Muscle of back (tissue), 11 donors: Measurements from ENCODE around the gene INPP5B. TPM values are rescaled to one million over a fixed set of nuclear protein-coding genes. Genes with fewer than 3 reads are reported as not detected.

ENCODE experiments used
- DNase-seq, 3 donors: peaks; one replicate each; pipeline versions ENCODE4 v3.0.0 to v3.0.0-alpha.2; 2013
- polyA plus RNA-seq, 10 donors: library from polyadenylated mRNA; unstranded; fragments of 120-200 nt; gene quantifications; one replicate each; pipeline ENCODE4 v1.2.1, GENCODE V29; 2013; ENCODE audit not compliant: insufficient read length in 10 of 10

The INPP5B gene
- polyA plus RNA-seq, 10 donors: 7.1 to 13.6 (median 10.8) TPM

DNA sequence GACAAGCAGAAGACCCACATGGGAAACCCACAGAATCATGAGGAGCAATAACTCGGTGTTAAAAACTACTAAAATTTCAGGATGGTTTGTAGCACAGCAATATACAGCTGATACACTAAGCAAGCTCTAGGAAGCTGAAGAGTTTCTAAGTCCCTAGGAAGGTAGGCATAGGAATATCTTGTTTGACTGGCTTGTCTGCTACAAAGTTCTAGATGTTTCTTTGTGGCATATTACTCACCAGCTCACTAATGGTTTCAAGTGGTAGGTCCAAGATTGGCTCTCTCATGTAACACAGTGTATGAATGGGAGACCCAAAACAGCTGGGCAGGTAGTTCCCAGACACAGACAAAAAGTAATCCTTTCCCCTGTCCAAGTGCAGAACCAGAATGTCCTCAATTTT is 74.2 kb downstream of the INPP5B start:
- no peak for DNase-seq

DNA sequence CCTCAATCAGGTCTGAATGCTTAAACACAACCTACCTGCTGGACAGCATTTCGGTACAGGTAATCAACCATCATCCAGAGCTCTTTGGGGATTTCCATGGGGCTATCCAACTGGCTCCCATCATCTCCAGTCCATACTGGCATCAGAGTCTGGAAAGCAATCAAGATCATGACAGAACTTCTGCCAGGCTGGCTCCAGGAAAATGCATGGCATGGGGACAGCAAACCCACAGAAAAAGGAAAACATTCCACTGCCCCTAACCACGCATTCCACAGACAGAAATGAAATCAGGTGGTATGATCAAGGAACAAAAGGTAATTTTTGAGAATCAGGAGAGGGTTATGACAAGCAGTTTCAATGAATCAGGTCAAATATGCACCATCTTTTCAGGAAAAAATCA is 78.4 kb downstream of the INPP5B start:
- no peak for DNase-seq

DNA sequence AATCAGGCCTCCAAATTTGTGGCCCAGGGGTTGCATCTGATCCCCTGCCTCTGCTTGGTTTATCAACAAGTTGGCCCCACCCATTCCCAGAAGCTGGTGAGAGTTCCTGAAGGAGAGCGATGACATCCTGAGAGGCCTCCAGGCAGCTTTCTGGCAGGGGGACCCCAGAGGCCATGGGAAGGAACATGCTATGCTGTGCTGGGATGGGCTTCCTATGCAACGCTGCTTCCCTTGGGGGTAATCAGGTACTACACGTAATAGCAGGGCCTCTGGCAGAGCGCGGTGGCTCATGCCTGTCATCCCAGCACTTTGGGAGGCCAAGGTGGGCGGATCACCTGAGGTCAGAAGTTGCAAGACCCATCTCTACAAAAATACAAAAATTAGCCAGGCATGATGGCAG is 79.1 kb downstream of the INPP5B start:
- DNase-seq: no peak

DNA sequence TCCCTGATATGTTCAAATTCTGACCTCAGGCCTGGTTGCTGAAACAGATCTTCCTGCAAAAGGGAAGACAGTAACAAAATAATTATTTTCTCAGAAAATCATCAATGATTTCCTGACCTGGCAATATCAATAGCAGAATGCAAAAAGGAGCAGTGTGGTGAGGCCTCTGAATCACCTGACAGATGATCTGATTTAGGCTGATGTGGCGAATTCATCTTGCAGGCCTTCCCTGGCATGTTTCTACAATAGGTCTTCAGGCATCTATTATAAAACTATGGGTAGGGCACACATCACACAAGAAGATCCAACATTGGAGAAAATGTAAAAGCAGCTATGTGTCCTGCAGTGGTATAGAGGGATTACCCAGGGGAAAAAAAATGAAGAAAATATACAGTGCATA is 80.4 kb downstream of the INPP5B start:
- DNase-seq: no peak

DNA sequence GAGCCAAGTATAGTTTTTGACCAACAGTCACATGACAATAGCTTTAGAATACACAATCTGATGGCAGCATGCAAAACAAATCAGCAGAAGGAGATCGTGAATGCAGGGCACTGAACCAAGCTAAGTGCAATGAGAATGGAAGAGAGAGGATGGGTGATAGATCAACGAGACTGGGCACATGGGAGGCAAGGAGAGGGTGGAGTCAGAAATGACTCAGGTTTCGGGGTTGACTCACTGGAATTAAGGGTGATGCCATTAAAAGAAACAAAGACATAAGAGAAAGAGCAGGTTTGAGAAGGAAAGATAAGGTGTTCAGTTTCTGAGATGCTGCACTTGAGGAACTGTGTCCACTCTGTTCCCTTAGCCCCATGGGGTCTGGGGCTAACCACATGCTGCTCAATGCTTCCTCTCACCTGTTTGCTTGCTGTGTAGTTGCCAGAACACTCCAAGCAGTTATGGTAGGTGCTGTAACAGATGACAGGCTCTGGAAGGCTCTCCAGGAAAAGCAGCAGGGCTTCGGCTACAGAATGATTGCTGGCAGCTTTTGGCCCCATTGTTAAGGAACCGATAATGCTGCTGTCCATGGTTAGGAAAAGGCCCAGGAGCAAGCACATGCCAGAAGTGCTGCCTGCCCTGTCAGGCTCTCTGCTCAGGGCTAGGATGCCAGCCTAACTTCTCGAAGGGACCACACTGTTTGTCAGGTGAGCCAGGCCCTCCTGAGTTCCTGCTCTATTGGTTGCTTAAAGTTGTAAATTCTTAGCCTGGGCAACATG is 81.3 kb downstream of the INPP5B start:
- no peak for DNase-seq

DNA sequence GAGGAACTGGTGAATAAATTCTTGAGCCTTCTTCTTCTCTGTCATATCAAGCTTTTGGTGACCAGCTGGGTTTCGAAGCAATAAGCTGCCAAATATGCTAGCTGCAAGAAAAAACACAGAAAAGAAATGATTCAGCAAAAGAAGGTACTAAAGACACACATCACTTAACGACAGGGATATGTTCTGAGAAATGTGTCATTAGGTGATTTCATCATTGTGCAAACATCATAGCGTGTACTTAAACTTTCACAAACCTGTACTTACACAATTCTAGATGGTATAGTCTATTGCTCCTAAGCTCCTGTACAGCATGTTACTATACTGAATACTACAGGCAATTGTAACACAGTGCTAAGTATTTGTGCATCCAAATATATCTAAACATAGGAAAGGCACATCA is 84.5 kb downstream of the INPP5B start:
- DNase-seq: no peak

DNA sequence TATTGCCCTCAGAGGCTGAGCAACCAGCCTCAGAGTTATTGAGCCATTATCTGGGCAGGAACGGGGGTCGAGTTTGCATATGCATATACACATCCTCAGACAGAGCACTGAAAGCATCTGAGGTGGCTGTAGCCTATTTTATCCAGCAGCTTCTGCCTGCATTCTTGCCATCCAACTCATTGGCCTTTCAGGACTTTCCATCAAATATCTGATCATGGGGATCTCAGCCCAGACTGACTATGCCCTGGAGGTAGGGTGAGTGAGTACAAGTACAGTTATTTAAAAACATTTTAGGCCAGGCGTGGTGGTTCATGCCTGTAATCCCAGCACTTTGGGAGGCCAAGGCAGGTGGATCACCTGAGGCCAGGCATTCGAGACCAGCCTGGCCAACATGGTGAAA is 85.7 kb downstream of the INPP5B start:
- no peak for DNase-seq

DNA sequence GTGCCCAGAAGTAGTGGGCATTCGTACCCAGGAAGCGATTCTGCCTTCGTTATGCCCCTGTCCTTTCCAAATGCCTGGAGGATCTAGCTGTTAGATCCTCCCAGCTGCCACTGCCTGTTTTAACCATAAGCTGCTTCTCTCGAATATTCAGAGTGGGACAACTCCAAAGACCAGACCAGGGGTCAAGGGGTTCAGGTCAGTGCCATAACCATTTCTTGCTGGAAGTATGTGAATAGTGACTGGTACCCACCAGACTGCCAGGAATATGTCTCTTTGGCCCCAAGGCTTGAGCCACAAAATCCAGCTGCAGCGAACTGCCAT is 86.5 kb downstream of the INPP5B start:
- no peak for DNase-seq

DNA sequence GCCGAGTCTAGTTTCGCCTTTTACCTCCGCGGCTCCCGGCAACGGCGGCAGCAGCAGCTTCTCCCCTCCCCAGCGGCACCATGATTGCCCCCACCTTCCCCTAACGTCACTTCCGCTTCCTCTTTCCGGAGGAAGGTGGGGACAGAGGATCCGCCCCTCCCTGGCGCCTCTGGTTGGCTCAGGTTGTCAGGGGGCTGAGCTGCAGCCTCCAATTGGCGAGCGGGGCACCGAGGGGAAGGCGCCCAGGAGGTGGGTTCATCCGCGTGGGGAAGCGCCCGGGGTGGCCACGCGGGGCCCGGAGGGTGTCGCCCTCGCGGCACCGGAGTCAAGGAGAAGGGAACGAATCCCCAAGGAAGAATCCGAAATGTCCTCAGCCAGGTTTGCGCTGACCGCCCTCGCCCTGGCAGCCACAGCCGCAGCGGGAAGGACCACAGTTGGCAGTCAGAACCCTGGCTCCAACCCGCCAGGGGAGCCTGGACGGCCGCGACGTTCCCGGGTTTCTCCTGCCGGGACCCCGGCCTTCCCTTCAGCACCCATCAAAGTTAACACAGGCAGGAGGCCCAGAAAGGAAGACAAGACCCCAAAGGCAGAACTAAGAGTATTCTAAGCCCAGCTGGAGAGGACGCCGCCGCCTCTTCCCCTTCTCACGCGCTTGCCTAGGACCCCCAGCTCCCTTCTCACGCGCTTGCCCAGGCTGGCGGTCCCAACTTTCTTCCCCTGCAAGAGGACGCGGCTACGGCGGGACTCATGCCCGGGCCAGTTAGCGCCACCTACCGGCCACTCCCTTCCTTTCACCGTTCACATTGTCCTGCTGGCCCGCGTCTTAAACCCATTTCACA is 87.1 kb downstream of the INPP5B start, which contains the start of gene MTF1:
Gene MTF1 (minus strand): TSS at position 86 of the 839 bp plus-strand sequence. CDS start 1,934 bp downstream, outside the sequence.
- DNase-seq: peak; percentile 98 to 99 (median 99)

DNA sequence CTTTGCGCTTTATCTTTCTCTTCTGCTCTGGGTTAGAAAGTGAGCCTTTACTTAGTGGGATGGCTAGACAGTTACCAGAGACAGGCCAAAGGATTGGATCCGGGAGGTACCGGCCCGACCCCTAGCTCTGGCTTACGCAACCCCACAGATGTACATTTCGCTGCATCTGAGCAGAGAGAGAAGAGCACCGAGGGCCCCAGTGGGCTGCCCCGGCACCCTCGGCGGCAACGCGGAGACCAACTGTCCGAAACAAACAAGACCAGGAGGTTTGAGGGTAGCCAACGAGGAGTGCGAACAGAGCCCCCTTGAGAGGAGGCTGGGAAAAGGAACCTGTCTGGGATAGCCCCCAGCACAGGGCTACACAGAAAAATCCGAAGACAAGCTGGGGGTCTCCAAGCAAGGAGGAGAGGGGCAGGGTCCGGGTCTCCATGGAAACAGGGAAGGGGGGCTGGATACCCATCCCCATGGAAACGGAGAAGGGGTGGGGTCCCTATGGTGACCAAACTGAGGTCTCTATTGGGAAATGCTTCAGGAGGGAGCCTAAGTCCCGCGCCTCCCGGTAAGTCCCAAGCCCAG is 87.8 kb downstream of the INPP5B start:
- DNase-seq: no peak

DNA sequence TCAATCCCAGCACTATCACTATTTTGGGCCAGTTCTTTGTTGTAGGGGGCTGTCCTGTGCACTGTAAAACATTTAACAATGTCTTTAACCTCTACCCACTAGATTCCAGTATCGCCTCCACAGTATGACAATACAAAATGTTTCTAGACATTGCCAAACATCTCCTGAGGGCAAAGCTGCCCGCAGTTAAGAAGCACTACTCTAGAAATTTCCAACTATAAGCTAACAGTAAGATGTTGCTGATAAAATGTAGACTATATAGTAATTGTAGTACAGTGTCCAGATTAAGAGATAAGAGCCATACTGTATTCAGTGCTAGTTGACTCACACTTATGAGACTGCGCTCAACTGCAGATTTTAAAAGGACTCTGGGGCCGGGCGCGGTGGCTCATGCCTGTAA is 92.4 kb downstream of the INPP5B start:
- DNase-seq: no peak

DNA sequence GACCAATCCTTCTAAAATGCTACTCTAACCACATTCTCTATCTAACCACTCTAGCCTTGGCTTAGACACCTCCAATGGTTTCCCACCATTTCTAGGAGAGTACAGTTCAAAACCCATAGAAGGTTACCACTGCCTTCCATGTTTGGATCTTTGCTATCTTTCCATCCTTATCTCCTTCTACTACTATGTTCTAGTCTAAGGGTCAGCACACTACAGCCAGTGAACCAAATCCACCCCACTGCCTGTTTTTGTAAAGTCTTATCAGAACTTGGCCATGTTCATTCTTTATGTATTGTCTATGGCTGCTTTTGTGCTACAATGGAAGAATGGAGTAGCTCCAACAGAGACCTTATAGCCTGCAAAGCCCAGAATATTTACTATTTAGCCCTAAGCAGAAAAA is 93.7 kb downstream of the INPP5B start:
- no peak for DNase-seq

DNA sequence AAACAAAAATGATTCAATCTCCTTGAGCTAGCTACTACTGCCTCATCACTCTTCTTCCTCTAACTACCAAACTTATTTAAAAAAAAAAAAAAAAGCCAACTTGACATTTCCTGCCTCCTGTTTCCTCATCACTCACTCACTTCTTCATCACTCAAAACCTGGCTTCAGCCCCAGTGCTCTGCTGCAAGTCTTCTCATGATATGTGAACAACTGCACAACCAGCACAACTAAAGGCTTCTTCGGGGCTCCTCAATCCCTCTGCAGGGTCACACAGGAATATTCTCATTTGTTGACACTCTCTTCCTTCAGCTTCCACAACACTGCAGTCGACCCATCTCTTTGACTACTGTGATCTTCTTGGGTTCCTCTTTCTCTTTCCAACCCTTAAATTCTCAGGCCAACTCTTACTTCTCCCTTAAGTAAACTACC is 95.1 kb downstream of the INPP5B start:
- DNase-seq: peak in 1 of 3 donors; percentile 18

DNA sequence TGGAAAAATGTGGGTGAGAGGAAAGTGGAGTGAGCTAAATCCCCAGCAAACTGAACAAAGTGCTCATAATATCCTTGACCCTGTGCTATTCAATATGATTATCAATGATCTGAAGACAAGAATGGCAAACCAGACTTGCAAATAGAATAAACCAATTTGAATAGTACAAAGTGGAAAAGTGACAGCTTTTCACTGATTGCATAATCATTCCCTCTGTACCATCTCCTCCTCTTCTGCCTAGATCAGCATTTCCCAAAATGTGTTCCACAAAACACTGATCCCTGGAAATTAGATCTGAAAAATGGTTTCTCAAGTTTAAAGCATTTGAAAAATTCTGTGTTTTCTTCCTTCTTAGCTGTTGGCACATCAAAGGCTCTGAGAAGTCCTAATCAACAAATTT is 95.6 kb downstream of the INPP5B start:
- DNase-seq: no peak

DNA sequence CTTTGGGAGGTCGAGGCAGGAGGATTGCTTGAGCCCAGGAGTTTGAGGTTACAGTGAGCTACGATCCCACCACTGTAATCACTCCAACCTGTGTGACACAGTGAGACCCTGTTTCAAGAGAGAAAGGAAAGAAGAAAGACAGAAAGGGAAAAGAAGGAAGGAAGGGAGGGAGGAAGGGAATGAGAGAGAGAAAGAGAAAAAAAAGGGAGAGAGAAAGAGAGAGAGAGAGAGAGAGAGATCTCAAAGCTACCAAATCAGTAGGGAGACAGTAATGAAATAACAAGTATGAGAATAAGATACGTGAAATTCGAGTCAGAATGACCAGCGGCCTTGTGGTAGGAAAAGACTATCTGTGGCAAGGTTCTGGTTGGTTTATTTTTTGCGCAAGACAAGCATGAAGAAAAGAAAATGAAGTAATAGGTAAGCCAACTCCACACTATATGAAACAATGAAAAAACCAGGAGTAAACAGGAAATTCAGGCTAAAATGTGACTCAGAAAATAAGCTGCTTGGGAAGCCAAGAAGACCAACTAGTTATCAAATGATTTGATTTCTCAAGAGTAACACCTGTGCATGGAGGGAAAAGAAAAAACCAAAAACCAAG is 96.4 kb downstream of the INPP5B start:
- DNase-seq: no peak

DNA sequence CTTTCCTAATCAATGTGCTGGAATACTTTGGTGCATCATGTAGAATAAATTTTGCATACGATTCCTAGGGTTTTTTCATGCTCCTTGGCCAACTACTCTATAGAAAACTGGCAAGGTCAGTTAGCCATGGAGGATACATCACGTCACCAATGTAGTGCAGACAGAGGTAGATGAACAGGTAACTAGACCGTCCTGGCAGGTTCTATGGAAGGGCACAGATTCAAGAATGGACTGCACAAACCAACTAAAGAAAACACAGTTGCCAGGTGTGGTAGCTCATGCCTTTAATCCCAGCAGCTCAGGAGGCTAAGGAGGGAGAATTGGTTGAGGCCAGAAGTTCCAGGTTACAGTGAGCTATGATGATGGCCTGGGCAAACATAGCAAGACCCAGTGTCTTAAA is 97.4 kb downstream of the INPP5B start:
- DNase-seq: no peak

DNA sequence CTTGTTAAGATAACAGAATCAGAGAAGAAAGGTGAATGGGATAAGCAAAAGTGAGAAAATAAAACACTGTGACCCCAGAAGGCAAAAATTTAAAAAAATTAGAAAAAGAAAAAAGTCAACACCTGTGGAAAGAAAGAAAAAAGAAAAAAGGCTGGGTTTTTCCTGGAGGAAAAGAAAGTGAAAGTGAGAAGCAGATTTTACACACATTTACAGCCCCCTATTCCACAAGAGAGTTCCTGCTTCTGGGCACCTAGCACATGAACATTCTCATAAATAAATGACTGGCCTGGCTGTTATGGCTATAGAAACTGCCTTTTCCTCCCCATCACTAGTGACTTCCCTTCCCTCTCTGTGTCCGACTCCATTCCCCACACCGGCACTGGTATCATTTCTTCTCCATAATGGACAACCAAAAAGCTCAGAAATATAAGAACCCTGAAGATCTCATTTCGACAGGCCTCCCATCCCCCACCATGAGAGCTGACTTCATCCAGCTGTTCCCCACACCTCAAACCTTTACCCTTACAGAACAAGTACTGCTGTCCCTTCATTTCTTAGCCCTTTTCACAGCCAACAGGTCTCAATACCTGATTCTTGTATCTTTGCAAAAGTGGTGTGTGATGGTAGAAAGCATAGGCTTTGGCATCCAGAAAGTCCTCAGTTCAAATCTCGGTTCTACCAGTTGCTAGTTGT is 100.1 kb downstream of the INPP5B start:
- no peak for DNase-seq

DNA sequence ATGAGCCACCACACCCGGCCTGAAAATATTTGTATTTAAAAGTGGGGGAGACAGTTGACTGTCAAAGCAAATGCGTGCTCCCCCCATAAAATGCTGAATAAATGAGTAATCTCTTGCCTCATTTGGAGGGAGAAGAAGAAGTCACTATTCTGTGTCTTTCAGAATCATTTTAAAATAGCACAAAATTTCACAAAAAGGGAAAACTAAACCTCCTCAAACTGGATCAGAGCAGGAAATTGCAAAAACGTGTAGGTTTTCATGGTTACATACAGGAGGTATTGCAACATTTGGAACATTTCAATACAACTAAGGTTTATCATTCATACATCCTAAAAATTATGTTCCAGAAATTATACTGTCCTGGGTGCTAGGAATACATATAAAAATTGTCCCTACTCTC is 101.1 kb downstream of the INPP5B start:
- DNase-seq: no peak

DNA sequence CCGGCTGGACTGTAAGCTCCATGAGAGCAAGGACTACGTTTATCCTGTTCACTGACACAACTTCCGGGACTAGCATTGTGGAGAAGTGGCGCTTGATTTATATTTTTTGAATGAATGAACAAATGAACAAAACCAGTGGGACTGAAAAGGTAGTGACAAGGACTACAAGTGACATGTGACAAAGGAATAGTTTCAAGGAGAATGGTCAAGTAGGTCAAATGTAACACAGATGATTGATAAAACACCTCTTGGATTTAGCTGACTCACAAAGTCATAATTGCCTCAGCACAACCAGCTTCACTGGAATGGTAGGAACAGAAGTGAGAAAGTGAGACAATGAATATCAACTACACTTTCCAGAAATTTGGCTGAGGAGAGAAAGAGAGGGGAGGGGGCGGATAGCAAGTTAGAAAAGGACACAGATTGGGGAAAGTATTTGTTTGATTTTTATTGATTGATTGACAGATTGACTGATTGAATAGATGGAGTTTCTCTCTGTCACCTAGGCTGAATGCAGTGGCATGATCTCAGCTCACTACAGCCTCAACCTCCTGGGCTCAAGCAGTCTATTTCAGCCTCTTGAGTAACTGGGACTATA is 101.7 kb downstream of the INPP5B start:
- no peak for DNase-seq

DNA sequence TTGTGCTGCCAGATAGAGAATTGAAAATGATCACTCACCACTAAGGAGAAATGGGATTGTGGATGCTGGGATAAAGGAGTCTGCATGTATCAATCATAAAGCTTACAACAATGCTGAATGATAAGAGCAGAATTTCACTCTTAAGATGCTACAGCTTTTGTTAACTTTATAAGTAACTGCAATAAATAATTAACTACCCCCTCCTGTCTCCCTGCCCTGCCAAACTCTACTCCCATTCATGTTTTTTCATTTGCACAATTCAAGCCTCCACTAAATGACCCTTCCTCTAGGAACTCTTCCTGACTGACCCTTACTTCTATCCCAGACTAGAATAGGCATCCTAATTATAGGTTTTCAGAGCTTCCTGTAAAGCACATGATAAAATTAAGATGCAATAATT is 102.3 kb downstream of the INPP5B start:
- DNase-seq: no peak

DNA sequence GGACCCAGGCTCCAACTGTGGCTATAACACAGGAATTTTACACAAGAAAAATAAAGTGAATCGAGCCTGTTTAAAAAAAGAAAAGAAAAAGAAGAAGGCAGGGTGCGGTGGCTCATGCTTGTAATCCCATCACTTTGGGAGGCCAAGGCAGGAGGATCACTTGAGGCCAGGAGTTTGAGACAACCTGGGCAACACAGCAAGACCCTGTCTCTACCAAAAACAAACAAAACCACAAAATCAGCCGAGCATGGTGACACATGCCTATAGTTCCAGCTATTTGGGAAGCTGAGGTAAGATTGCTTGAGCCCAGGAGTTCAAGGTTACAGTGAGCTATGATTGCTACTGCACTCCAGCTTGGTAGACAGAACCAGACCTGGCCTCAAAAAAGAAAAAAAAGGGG is 105.2 kb downstream of the INPP5B start:
- no peak for DNase-seq
